GM19463 (cell line): ENCODE results near the gene ZYG11B.
"Not testable (repeated sequence)": the region's sequence is repeated elsewhere in the genome, so short reads cannot be mapped to it uniquely, and the experiment has no call there.

Source experiments
- ATAC-seq: cut with Tn5 transposase; IDR thresholded peaks from one replicate; pipeline ENCODE4 v1.9.1; 2021; ENCODE audit warnings: mild to moderate bottlenecking, moderate library complexity; ENCODE audit not compliant: unreplicated experiment

Gene ZYG11B

GRCh38 chr1:52706941-52707926, 19.0 kb upstream of the ZYG11B start:
- ATAC-seq = no peak

- ATAC-seq = no peak
Observed at GRCh38 chr1:52707927-52708655, 18.2 kb upstream of the ZYG11B start.

- no peak for ATAC-seq
Observed at GRCh38 chr1:52709016-52709415, 17.2 kb upstream of the ZYG11B start.

- no peak for ATAC-seq
Observed at GRCh38 chr1:52713590-52713989, 12.7 kb upstream of the ZYG11B start.

- not testable (repeated sequence) for ATAC-seq
Observed at GRCh38 chr1:52715296-52715695, 11.0 kb upstream of the ZYG11B start.

- no peak for ATAC-seq
Observed at GRCh38 chr1:52723260-52723659, 3.0 kb upstream of the ZYG11B start.

- no peak for ATAC-seq
Observed at GRCh38 chr1:52725903-52726264, 369 bp upstream of the ZYG11B start.

- no peak for ATAC-seq
Observed at GRCh38 chr1:52727114-52727586, 897 bp downstream of the ZYG11B start.

GRCh38 chr1:52727956-52728656, 1.9 kb downstream of the ZYG11B start:
- ATAC-seq = no peak

GRCh38 chr1:52733368-52733767, 7.1 kb downstream of the ZYG11B start:
- no peak for ATAC-seq

GRCh38 chr1:52735371-52735770, 9.1 kb downstream of the ZYG11B start:
- ATAC-seq = not testable (repeated sequence)

- ATAC-seq = no peak
Observed at GRCh38 chr1:52738148-52738547, 11.9 kb downstream of the ZYG11B start.

GRCh38 chr1:52738893-52739292, 12.6 kb downstream of the ZYG11B start:
- no peak for ATAC-seq

GRCh38 chr1:52739699-52740467, 13.6 kb downstream of the ZYG11B start:
- no peak for ATAC-seq

GRCh38 chr1:52741259-52741658, 15.0 kb downstream of the ZYG11B start:
- ATAC-seq = no peak

GRCh38 chr1:52746189-52746588, 19.9 kb downstream of the ZYG11B start:
- no peak for ATAC-seq

- ATAC-seq = no peak
Observed at GRCh38 chr1:52747450-52747849, 21.2 kb downstream of the ZYG11B start.

GRCh38 chr1:52748119-52748518, 21.9 kb downstream of the ZYG11B start:
- no peak for ATAC-seq

- ATAC-seq = not testable (repeated sequence)
Observed at GRCh38 chr1:52749496-52749895, 23.2 kb downstream of the ZYG11B start.

GRCh38 chr1:52750139-52750538, 23.9 kb downstream of the ZYG11B start:
- ATAC-seq = not testable (repeated sequence)
